Neural cell (in vitro differentiated cells): ENCODE data around the gene KYNU. TPM values are rescaled to one million over a fixed set of nuclear protein-coding genes. Genes with fewer than 3 reads are reported as not detected.

Experiments used
- H2AFZ ChIP-seq: fragments of 200-600, 300-800 bp; sonication (generic), shearing (Covaris generic); 2 replicates; pipeline ENCODE4 v1.6.0; 2014; ENCODE audit warnings: low read depth, mild to moderate bottlenecking, antibody characterized with exemption, low read length, moderate library complexity
- H3F3A ChIP-seq: fragments of 200-600 bp; shearing (Covaris generic); 2 replicates; pipeline ENCODE4 v1.6.1; 2016; ENCODE audit warnings: mild to moderate bottlenecking, moderate library complexity, mixed read lengths, antibody characterized with exemption, low read length; ENCODE audit not compliant: insufficient read depth, poor library complexity, severe bottlenecking
- H3K27ac ChIP-seq: fragments of 200-600, 300-800 bp; sonication (generic), shearing (Covaris generic); 2 replicates; pipeline ENCODE4 v1.5.1; 2014; ENCODE audit warnings: mild to moderate bottlenecking, low read length, moderate library complexity
- H3K27me3 ChIP-seq: fragments of 300-800, 200-600 bp; sonication (generic), shearing (Covaris generic); 2 replicates; pipeline ENCODE4 v1.6.0; 2014; ENCODE audit warnings: mild to moderate bottlenecking, low read depth, low read length, moderate library complexity; ENCODE audit not compliant: insufficient read depth
- H3K36me3 ChIP-seq: fragments of 300-800, 200-600 bp; sonication (generic), shearing (Covaris generic); 2 replicates; pipeline ENCODE4 v1.5.1; 2014; ENCODE audit warnings: mild to moderate bottlenecking, antibody characterized with exemption, low read length, moderate library complexity; ENCODE audit not compliant: insufficient read depth
- H3K4me2 ChIP-seq: fragments of 300-800, 200-600 bp; sonication (generic), shearing (Covaris generic); 2 replicates; pipeline ENCODE4 v1.6.0; 2014; ENCODE audit warnings: mild to moderate bottlenecking, low read length
- H3K4me3 ChIP-seq: fragments of 300-800, 200-600 bp; sonication (generic), shearing (Covaris generic); 2 replicates; pipeline ENCODE4 v1.5.1; 2014; ENCODE audit warnings: mild to moderate bottlenecking, low read length, moderate library complexity
- H3K79me2 ChIP-seq: fragments of 200-600 bp; shearing (Covaris generic); replicated peaks from 2 replicates; pipeline ENCODE4 v1.6.0; 2014; ENCODE audit warnings: mild to moderate bottlenecking, low read length, moderate library complexity; ENCODE audit not compliant: insufficient read depth
- H3K9ac ChIP-seq: fragments of 300-800, 200-600 bp; sonication (generic), shearing (Covaris generic); 2 replicates; pipeline ENCODE4 v1.6.1; 2016; ENCODE audit warnings: mild to moderate bottlenecking, low read length, mixed read lengths
- H3K9me2 ChIP-seq: fragments of 200-600 bp; shearing (Covaris generic); 2 replicates; pipeline ENCODE4 v1.6.1; 2016; ENCODE audit warnings: mild to moderate bottlenecking, low read length, mixed read lengths; ENCODE audit not compliant: insufficient read depth
- H3K9me3 ChIP-seq: fragments of 200-600, 300-800 bp; sonication (generic), shearing (Covaris generic); 2 replicates; pipeline ENCODE4 v1.6.1; 2016; ENCODE audit warnings: mild to moderate bottlenecking, mixed run types, low read length, moderate library complexity, mixed read lengths
- H4K20me1 ChIP-seq: fragments of 200-600 bp; shearing (Covaris generic); 2 replicates; pipeline ENCODE4 v1.6.1; 2016; ENCODE audit warnings: mild to moderate bottlenecking, mixed run types; ENCODE audit not compliant: insufficient read depth
- EP300 ChIP-seq: fragments of 450-650 bp; conservative IDR thresholded peaks from 2 replicates; pipeline ENCODE4 v1.6.1; 2014; ENCODE audit warnings: antibody characterized with exemption, mild to moderate bottlenecking, moderate library complexity; ENCODE audit not compliant: poor library complexity, severe bottlenecking
- EZH2 ChIP-seq: fragments of 200-600, 300-800 bp; shearing (Covaris generic), sonication (generic); IDR thresholded peaks from 2 replicates; pipeline ENCODE4 v1.6.1; 2014; ENCODE audit warnings: antibody characterized with exemption, low read length, borderline replicate concordance, mild to moderate bottlenecking; ENCODE audit not compliant: insufficient read depth, poor library complexity, severe bottlenecking
- MXI1 ChIP-seq: fragments of 450-650 bp; conservative IDR thresholded peaks from 2 replicates; pipeline ENCODE4 v1.6.1; 2014; ENCODE audit warnings: antibody characterized with exemption, mild to moderate bottlenecking; ENCODE audit not compliant: poor library complexity, severe bottlenecking
- POLR2AphosphoS5 ChIP-seq: IDR thresholded peaks from 2 replicates; pipeline ENCODE4 v1.6.1; 2012
- RAD21 ChIP-seq: fragments of 450-650 bp; conservative IDR thresholded peaks from 2 replicates; pipeline ENCODE4 v1.6.1; 2014; ENCODE audit warnings: antibody characterized with exemption, mild to moderate bottlenecking, moderate library complexity
- SMC3 ChIP-seq: fragments of 450-650 bp; conservative IDR thresholded peaks from 2 replicates; pipeline ENCODE4 v1.6.1; 2014; ENCODE audit warnings: antibody characterized with exemption, mild to moderate bottlenecking, moderate library complexity; ENCODE audit not compliant: poor library complexity
- TAF1 ChIP-seq: IDR thresholded peaks from 2 replicates; pipeline ENCODE4 v1.6.1; 2012; ENCODE audit warnings: low read depth
- polyA plus RNA-seq: library from polyadenylated mRNA; depleted of rRNA; stranded (reverse); fragments of >200 nt; gene quantifications from 2 replicates; pipeline ENCODE4 v1.2.3, GENCODE V29; 2014
- TF ChIP-seq, protein P1 (sequence below): fragments of 450-650 bp; IDR thresholded peaks from 2 replicates; pipeline ENCODE4 v1.5.1; 2014; ENCODE audit warnings: antibody characterized with exemption, mild to moderate bottlenecking, moderate library complexity; ENCODE audit not compliant: poor library complexity, severe bottlenecking
- TF ChIP-seq, protein P2 (sequence below): IDR thresholded peaks from 2 replicates; pipeline ENCODE4 v1.6.1; 2012; ENCODE audit warnings: borderline replicate concordance

Gene KYNU
- polyA plus RNA-seq, 1 donor from 2014 or later = 0.25 TPM

DNA sequence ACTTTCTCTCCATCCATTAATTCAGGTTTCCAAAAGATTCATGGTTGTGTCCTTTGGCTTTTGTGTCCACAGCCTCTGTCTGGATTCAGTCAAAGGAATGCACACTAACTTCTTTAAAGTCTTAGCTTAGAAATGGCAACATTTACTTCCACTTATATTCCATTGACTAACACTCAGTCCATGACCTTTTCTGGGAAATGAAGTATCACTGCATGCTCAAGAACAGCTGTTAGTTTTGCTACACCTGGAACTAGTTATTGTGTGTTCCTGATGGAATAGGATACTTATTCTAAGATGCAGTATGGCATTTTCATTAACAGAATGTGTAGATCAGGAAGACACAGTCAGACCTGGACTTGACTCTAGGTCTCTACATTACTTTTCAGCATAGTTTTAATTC lies 88.8 kb downstream of the KYNU start:
- H3K4me2 ChIP-seq = no peak overlapping the region
- H3K79me2 ChIP-seq = no peaks in the 10 kb centered on the region
- H3K36me3 ChIP-seq = no peaks in the 10 kb centered on the region
- H3K27me3 ChIP-seq = no peaks in the 10 kb centered on the region
- no peaks in the 10 kb centered on the region for H4K20me1 ChIP-seq
- no peaks in the 10 kb centered on the region for H3K9me2 ChIP-seq
- no peaks in the 10 kb centered on the region for H3F3A ChIP-seq
- H3K4me3 ChIP-seq = no peak overlapping the region
- H2AFZ ChIP-seq = no peak overlapping the region
- TF ChIP-seq, protein P1, sequence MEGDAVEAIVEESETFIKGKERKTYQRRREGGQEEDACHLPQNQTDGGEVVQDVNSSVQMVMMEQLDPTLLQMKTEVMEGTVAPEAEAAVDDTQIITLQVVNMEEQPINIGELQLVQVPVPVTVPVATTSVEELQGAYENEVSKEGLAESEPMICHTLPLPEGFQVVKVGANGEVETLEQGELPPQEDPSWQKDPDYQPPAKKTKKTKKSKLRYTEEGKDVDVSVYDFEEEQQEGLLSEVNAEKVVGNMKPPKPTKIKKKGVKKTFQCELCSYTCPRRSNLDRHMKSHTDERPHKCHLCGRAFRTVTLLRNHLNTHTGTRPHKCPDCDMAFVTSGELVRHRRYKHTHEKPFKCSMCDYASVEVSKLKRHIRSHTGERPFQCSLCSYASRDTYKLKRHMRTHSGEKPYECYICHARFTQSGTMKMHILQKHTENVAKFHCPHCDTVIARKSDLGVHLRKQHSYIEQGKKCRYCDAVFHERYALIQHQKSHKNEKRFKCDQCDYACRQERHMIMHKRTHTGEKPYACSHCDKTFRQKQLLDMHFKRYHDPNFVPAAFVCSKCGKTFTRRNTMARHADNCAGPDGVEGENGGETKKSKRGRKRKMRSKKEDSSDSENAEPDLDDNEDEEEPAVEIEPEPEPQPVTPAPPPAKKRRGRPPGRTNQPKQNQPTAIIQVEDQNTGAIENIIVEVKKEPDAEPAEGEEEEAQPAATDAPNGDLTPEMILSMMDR = no peak
- TF ChIP-seq EP300 (no peak), MXI1 (no peak), TAF1 (no peak), SMC3 (no peak), RAD21 (no peak), POLR2AphosphoS5 (no peak), EZH2 (no peak)
- TF ChIP-seq, protein P2, sequence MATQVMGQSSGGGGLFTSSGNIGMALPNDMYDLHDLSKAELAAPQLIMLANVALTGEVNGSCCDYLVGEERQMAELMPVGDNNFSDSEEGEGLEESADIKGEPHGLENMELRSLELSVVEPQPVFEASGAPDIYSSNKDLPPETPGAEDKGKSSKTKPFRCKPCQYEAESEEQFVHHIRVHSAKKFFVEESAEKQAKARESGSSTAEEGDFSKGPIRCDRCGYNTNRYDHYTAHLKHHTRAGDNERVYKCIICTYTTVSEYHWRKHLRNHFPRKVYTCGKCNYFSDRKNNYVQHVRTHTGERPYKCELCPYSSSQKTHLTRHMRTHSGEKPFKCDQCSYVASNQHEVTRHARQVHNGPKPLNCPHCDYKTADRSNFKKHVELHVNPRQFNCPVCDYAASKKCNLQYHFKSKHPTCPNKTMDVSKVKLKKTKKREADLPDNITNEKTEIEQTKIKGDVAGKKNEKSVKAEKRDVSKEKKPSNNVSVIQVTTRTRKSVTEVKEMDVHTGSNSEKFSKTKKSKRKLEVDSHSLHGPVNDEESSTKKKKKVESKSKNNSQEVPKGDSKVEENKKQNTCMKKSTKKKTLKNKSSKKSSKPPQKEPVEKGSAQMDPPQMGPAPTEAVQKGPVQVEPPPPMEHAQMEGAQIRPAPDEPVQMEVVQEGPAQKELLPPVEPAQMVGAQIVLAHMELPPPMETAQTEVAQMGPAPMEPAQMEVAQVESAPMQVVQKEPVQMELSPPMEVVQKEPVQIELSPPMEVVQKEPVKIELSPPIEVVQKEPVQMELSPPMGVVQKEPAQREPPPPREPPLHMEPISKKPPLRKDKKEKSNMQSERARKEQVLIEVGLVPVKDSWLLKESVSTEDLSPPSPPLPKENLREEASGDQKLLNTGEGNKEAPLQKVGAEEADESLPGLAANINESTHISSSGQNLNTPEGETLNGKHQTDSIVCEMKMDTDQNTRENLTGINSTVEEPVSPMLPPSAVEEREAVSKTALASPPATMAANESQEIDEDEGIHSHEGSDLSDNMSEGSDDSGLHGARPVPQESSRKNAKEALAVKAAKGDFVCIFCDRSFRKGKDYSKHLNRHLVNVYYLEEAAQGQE = no peak
- no peaks in the 10 kb centered on the region for H3K9me3 ChIP-seq
- H3K9ac ChIP-seq = no peak overlapping the region
- no peak overlapping the region for H3K27ac ChIP-seq

DNA sequence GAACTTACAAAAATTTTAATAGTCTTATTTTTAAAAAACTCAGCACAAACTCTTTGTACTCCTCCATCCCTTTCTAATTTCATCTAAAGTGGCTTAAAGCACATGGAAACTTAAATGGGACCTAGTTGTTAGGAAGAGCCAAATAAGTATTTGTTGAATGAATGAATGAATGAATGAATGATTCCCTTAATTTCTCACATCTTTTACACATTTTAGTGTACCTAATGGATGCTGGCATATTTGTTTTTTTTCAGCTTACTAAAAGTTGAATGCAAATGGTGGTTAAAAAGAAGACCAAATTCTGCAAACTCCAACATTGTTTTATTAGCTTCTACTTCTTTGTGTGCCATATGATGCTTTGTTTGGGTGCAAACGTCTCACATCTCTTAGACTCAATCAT lies 89.6 kb downstream of the KYNU start:
- TF ChIP-seq EP300 = no peak
- no peak for TF ChIP-seq POLR2AphosphoS5
- TF ChIP-seq SMC3 = no peak
- TF ChIP-seq, protein P2 = no peak
- TF ChIP-seq, protein P1 = no peak
- TF ChIP-seq MXI1 = no peak
- no peak for TF ChIP-seq TAF1
- no peak for TF ChIP-seq EZH2
- TF ChIP-seq RAD21 = no peak
- H3K4me3 ChIP-seq = no peak overlapping the region
- H3K79me2 ChIP-seq = no peaks in the 10 kb centered on the region

More for the DNA sequence above, 89.6 kb downstream of the KYNU start:
- no peaks in the 10 kb centered on the region for H3K27me3 ChIP-seq
- H3K9me3 ChIP-seq = no peaks in the 10 kb centered on the region
- H3F3A ChIP-seq = no peaks in the 10 kb centered on the region
- no peaks in the 10 kb centered on the region for H4K20me1 ChIP-seq
- no peak overlapping the region for H3K9ac ChIP-seq
- H3K27ac ChIP-seq = no peak overlapping the region
- H2AFZ ChIP-seq = no peak overlapping the region
- no peaks in the 10 kb centered on the region for H3K36me3 ChIP-seq
- no peak overlapping the region for H3K4me2 ChIP-seq
- no peaks in the 10 kb centered on the region for H3K9me2 ChIP-seq
